ENCODE data around the gene RHOT2.

The RHOT2 gene

DNA sequence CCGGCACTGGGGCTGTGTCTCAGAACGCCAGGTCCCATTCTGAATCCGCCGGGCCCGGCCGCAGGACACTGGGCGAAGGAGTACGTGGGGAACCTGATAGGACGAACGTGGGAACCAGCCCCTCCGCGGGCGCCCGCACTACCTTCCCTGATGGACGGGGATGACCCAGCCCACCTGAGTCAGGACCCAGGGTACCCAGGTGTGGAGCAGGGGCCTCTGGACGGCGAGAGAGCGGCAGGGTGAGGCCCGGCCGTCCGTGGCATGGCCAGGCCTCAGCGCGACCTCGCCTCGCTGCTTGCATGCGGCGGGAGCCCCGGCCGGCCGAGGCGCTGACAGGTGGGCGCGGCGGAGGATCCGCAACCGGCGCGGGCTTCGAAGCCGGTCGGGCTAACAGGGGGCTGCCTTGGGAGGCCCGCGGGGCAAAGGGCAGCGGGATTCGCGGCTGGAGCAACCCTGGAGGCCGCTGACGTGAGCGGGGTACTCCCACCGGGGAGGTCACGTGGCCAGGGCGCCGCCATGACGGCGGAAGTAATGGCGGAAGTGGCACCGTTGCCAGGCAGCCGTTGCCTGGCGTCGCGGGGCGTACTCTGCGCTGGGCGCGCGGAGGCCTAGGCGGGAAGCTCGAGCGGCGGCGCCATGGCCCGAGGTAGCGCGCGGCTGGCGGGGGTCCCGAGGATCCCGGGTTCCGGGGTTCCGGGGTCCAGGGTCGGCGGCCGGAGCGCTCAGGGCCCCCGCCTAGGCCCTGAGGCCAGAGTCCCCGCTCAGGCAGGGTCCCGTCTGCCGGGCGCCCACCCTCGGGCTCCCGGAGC lies 18.9 kb upstream of the RHOT2 start, which contains the start of gene WDR90:
WDR90 (plus strand) TSS at position 585 of the 809 bp plus-strand sequence; CDS start at position 637, 52 bp downstream.
- TF ChIP-seq, protein P1, sequence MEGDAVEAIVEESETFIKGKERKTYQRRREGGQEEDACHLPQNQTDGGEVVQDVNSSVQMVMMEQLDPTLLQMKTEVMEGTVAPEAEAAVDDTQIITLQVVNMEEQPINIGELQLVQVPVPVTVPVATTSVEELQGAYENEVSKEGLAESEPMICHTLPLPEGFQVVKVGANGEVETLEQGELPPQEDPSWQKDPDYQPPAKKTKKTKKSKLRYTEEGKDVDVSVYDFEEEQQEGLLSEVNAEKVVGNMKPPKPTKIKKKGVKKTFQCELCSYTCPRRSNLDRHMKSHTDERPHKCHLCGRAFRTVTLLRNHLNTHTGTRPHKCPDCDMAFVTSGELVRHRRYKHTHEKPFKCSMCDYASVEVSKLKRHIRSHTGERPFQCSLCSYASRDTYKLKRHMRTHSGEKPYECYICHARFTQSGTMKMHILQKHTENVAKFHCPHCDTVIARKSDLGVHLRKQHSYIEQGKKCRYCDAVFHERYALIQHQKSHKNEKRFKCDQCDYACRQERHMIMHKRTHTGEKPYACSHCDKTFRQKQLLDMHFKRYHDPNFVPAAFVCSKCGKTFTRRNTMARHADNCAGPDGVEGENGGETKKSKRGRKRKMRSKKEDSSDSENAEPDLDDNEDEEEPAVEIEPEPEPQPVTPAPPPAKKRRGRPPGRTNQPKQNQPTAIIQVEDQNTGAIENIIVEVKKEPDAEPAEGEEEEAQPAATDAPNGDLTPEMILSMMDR (IDR thresholded peaks at IDR 0.05; ENCODE audit: insufficient read depth, low read depth, low read length, missing control alignments) = no peak

DNA sequence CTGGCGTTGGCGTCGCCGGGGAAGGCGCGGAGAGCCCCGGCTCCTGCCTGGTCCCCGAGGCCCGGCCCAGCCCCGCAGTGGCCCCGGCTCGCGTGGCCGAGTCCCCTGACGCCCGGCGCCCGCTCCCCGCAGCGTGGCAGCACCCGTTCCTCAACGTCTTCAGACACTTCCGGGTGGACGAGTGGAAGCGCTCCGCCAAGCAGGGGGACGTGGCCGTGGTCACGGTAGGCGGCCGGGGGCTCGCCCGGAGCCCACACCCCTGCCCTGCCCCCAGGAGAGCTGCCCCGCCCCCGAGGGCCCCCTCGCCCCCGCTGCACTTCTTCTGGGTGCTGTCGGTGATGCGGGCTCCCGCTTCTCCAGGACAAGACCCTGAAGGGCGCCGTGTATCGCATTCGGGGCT lies 18.3 kb upstream of the RHOT2 start:
- peak overlapping the region; percentile 75 for H3K4me3 ChIP-seq (ENCODE audit: low read depth, low read length)
- DNase-seq (ENCODE audit: low read depth) = peak; percentile 49
- TF ChIP-seq, protein P1 (IDR thresholded peaks at IDR 0.05; ENCODE audit: insufficient read depth, low read depth, low read length, missing control alignments) = no peak

More for the DNA sequence above, 18.9 kb upstream of the RHOT2 start, which contains the start of gene WDR90:
- H3K4me3 ChIP-seq (ENCODE audit: low read depth, low read length) = peak within 1 kb of the TSS; percentile 75
- DNase-seq (ENCODE audit: low read depth) = peak; percentile 94

DNA sequence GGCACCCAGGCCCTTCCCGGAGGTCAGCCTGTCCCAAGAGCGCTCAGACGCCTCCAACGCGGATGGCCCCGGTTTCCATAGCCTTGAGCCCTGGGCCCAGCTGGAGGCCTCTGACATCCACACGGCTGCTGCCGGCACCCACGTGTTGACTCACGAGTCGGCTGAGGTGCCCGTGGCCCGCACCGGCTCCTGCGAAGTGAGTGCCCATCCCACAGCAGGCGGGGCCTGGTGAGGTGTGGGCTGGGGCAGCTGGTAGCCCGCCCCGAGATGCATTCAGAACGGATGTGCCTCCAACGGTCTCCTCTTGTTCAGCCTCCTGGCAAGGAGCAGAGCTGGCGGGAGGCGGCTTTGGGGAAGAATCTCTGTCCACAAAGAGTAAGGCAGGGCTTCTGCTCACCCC lies 16.1 kb upstream of the RHOT2 start:
- no peak for DNase-seq (ENCODE audit: low read depth)
- TF ChIP-seq, protein P1 (IDR thresholded peaks at IDR 0.05; ENCODE audit: insufficient read depth, low read depth, low read length, missing control alignments) = no peak
- no peak overlapping the region for H3K4me3 ChIP-seq (ENCODE audit: low read depth, low read length)

DNA sequence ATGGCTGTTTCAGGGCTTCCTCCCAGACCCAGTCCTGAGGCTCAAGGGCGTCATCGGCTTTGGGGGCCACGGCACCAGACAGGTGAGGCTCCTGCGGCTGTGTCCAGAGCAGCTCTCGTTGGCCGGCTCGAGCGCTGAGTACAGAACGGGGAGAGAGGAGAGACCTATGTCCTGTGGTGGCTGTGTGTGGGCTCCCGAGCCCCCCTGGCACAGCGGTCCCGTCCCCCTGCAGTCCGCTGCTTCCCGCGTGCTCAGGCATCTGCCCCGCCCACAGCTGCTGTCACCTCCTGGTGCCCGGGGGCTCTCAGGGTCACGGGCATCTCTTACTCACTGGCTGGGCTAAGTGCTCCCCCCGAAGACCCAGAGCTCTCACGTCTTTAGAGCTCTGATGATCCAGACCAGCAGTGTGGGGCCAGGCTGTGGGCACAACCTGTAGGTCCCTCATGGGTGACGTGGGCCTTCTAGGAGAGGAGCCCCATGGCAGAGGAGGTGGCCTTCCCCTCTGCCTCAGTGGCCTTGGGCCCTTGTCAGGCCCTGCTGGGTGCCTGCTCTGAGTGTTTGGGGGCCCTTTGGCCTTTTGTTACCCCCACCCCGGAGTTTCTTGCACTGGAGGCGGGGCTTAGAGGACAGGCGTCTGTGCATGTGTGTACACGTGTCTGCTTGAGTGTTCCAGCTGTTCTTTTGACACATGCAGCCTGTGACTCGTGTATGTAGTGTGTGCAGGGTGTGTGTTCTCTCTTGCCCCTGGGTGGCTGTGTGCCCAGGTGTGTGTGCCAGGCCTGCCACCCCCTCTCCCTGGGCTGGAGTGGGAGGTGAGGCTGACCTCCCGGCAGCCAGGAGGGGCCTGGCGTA lies 15.3 kb upstream of the RHOT2 start:
- no peak for DNase-seq (ENCODE audit: low read depth)
- H3K4me3 ChIP-seq (ENCODE audit: low read depth, low read length) = no peak overlapping the region
- TF ChIP-seq, protein P1 (IDR thresholded peaks at IDR 0.05; ENCODE audit: insufficient read depth, low read depth, low read length, missing control alignments) = no peak

DNA sequence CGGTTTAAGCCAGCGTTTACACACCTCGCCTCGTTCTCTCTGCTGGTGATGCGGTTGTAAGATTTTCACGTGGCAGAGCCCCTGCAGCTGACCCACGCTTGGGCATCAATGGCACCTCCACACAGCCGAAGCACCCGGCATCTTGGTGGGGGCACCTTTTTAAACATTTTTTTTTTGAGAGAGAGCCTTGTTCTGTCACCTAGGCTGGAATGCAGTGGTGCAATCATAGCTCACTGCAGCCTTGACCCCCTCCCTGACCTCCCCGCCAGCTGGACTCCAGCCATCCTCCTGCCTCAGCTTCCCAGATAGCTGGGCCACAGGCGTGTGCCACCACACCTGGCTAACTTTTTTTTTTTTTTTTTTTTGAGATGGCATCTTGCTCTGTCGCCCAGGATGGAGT lies 13.9 kb upstream of the RHOT2 start:
- no peak for DNase-seq (ENCODE audit: low read depth)
- TF ChIP-seq, protein P1 (IDR thresholded peaks at IDR 0.05; ENCODE audit: insufficient read depth, low read depth, low read length, missing control alignments) = no peak

DNA sequence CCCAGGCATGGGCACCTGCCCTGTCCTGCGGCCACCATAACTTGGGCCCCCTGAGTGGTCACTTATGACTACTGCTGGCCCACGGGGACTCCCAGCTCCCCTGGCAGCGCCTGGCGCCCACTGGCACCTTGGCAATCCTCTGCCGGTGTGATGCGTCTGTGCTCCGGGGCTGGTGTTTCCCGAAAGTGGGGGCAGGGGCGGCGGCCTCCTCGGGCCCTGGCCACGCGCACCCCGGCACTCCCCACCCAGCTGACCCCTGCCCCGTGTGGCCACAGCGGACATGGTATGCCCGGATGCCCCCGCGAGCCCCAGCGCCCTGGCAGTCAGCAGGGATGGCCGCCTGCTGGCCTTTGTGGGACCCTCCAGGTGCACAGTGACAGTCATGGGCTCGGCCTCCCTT lies 10.4 kb upstream of the RHOT2 start:
- no peak overlapping the region for H3K4me3 ChIP-seq (ENCODE audit: low read depth, low read length)
- TF ChIP-seq, protein P1 (IDR thresholded peaks at IDR 0.05; ENCODE audit: insufficient read depth, low read depth, low read length, missing control alignments) = no peak
- no peak for DNase-seq (ENCODE audit: low read depth)

More for the DNA sequence above, 13.9 kb upstream of the RHOT2 start:
- H3K4me3 ChIP-seq (ENCODE audit: low read depth, low read length) = no peak overlapping the region
